Activated CD4-positive, alpha-beta T cell treated with anti-CD3 and anti-CD28 coated beads, Interleukin-2, amount 10 ng/mL, durations not matched to agents 24 days and 14 days (primary cell): Measurements from ENCODE around the gene SLC39A11. TPM values are rescaled to one million over a fixed set of nuclear protein-coding genes. Genes with fewer than 3 reads are reported as not detected.

Experiments used
- DNase-seq: peaks from one replicate; pipeline ENCODE4 v3.0.0; 2022
- H3K27ac Mint-ChIP-seq: one replicate; pipeline ENCODE4 v1.8.0; 2022; ENCODE audit warnings: mild to moderate bottlenecking, mixed read lengths
- H3K27me3 Mint-ChIP-seq: one replicate; pipeline ENCODE4 v1.8.0; 2022; ENCODE audit warnings: mixed read lengths
- H3K36me3 Mint-ChIP-seq: one replicate; pipeline ENCODE4 v1.8.0; 2022; ENCODE audit warnings: low read depth, mild to moderate bottlenecking, mixed read lengths
- H3K4me1 Mint-ChIP-seq: one replicate; pipeline ENCODE4 v1.8.0; 2021; ENCODE audit warnings: mixed read lengths
- H3K4me3 Mint-ChIP-seq: one replicate; pipeline ENCODE4 v1.8.0; 2022; ENCODE audit warnings: mild to moderate bottlenecking, moderate library complexity, mixed read lengths
- H3K9me3 Mint-ChIP-seq: one replicate; pipeline ENCODE4 v1.8.0; 2021; ENCODE audit warnings: mixed read lengths
- intact Hi-C: fragments of 100-400 bp; cut with micrococcal nuclease; formaldehyde crosslinking; loops from one replicate; pipeline ENCODE4 v1.15.1; 2023
- total RNA-seq: library from RNA; stranded (reverse); gene quantifications from 2 replicates; pipeline ENCODE4 v1.2.3, GENCODE V29; 2022

Gene SLC39A11
- total RNA-seq, 1 donor from 2014 or later = 24.6 TPM

DNA sequence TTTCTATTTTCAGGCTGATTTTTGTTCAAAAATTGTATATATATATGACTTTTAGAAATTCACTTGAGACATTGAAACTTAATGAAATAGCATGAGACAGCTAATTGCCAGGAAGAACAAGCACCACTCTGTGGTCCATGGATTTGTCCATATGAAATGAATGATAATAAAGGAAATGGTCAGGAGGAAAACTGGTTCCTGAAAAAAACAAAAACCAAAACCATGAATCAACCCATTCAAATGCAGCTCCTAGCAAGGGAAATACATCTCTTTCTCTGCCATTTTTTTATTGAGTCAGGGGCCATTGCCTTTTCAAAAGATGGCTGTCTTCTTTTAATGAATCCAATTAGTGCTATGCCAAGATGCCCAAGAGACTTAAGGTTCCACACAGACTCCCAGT lies 230.7 kb downstream of the SLC39A11 start:
- peaks cover 3% of the 10 kb centered on the region for H3K9me3 Mint-ChIP-seq
- intact Hi-C loops = loop anchor here (2.0 to 5.0 kb wide), 2 partner anchors 131 to 230 kb away; partner anchors contain the start of gene SLC39A11

DNA sequence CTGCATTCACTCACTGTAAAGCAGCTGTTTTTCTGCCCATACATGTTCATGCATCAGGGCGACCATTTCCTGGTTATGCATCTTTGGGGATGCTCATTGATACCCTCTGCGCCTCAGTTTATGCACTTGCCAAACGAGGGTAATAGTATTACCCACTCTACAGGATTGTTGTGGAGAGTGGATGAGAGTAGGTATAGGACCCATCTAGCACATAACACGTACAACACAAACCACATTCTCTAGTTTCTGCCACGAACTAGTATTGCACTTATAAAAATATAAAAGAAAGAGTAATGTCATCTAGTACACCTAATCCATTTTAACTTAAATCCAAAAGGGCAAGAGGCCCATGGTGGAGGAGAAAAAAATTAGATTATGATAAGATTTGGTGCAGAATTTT lies 231.7 kb downstream of the SLC39A11 start:
- DNase-seq = no peak
- Mint-ChIP-seq H3K4me1 (peaks cover 19% of the 10 kb centered on the region), H3K27me3 (no peaks in the 10 kb centered on the region), H3K27ac (no peak overlapping the region), H3K9me3 (peaks cover 3% of the 10 kb centered on the region), H3K4me3 (no peak overlapping the region), H3K36me3 (peaks cover 2% of the 10 kb centered on the region)
- intact Hi-C loops = loop anchor here (5.0 kb wide), 1 partner anchor 232 kb away; the partner anchor contains the start of gene SLC39A11

More for the DNA sequence above, 230.7 kb downstream of the SLC39A11 start:
- Mint-ChIP-seq H3K27ac (no peak overlapping the region), H3K4me1 (peaks cover 25% of the 10 kb centered on the region), H3K36me3 (peaks cover 3% of the 10 kb centered on the region), H3K27me3 (no peaks in the 10 kb centered on the region), H3K4me3 (no peak overlapping the region)
- no peak for DNase-seq

DNA sequence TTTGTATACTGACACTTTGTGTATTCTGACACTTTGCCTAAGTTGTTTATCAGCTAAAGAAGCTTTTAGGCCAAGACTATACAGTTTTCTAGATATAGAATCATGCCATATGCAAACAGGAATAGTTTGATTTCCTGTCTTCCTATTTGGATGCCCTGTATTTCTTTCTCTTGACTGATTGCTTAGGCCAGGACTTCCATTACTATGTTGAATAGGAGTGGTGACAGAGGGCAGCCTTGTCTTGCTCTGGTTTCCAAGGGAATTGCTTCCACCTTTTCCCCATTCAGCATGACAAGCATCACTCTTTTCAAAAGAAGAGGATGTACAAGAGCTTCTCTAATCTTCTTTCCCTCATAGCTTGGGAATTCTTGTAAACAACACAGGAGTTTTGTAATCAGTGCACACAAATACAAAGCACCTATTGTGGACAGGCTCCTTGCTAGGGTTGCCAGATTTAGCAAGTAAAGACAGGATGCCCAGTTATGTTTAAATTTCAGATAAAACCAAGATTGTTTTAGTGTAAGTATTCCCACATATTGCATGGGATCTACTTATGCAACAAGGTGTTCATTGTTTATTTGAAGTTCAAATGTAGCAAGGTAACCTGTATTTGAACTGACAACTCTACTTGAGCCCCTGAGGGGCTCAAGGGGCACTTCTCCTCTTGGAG lies 233.5 kb downstream of the SLC39A11 start:
- intact Hi-C loops = no loop called here
- no peak overlapping the region for H3K4me3 Mint-ChIP-seq
- peaks cover 2% of the 10 kb centered on the region for H3K36me3 Mint-ChIP-seq
- no peak for DNase-seq
- no peaks in the 10 kb centered on the region for H3K27me3 Mint-ChIP-seq
- H3K4me1 Mint-ChIP-seq = peaks cover 6% of the 10 kb centered on the region
- H3K9me3 Mint-ChIP-seq = peaks cover 3% of the 10 kb centered on the region
- no peak overlapping the region for H3K27ac Mint-ChIP-seq

DNA sequence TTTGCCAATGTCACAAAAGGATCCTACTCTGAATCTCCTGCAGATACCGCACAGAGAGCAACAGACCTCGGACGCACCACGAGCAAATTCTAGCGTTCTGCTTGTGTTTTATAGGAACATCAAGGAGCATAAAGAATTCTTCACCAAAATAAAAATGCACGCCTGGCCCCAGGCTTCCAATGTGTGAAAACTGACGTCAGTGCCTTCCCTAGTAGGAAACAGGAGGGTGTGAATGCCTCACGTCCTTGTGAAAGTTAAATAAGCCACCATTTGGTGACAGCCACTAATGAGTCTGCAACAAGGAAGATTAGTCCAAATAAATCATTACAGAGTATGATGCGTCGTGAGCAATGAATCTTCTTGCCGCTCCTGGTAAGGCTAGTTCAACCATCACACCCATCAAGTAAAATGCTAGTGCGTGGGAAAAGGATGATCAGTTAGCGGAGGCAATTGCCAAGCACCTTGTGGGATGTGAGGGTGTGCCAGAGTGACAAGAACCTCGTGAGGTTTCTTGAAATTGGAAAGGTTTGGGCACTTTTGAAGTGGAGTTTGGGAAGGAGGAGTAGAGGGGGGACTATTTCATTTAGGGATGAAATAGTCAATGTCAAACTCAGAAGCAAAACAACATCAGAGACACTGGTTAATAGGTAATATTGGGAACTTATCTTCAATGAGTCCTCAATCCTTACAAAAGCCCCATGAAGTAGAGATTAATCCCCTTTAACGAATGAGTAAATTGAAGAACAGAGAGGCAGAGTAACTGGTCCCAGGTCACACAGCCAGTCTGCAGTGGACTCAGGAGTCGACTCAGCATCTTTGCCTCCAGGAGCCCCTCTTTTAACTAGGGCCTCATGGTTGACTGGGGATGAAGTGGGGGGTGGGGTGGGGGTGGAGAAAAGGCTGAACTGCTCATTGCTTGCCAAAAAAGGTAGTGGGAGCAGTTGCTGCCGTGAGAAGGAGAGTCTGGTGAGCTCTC lies 238.8 kb downstream of the SLC39A11 start:
- Mint-ChIP-seq H3K36me3 (no peaks in the 10 kb centered on the region), H3K4me1 (no peaks in the 10 kb centered on the region), H3K9me3 (no peaks in the 10 kb centered on the region), H3K27ac (no peak overlapping the region), H3K4me3 (no peak overlapping the region), H3K27me3 (no peaks in the 10 kb centered on the region)
- intact Hi-C loops = no loop called here
- DNase-seq = no peak

DNA sequence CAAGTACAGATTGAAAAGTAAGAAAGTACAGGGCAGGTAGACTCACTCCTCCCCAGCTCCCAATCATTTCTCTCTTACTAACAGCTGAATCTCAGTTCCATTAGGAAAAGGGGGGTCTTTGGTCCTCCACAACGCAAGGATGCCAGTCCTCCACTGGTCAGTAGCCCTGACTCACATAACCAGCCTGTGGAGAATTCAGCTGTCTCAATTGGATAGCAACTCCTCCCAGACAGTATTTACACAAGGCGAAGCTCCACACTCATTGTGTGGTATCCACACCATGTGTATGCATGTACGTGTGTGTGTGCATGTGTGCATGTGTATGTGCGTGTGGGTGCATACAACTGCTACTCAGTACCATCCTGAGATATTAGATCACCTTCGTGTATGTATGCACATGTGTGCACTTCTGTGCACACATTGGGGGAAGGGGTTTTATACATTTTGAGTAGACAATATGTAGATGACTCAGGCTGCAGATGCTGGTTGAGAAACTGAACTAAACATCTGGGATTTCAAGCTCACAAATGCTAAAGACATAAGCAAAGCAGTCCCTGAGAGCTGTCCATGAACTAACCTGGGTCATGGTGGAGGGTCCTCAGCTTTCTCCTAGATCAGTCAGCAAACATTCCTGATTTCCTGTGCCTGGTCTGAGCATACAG lies 240.1 kb downstream of the SLC39A11 start:
- no peak for DNase-seq
- intact Hi-C loops = no loop called here
- H3K27ac Mint-ChIP-seq = no peak overlapping the region
- H3K36me3 Mint-ChIP-seq = no peaks in the 10 kb centered on the region
- H3K4me1 Mint-ChIP-seq = no peaks in the 10 kb centered on the region
- H3K4me3 Mint-ChIP-seq = no peak overlapping the region
- no peaks in the 10 kb centered on the region for H3K9me3 Mint-ChIP-seq
- H3K27me3 Mint-ChIP-seq = no peaks in the 10 kb centered on the region

DNA sequence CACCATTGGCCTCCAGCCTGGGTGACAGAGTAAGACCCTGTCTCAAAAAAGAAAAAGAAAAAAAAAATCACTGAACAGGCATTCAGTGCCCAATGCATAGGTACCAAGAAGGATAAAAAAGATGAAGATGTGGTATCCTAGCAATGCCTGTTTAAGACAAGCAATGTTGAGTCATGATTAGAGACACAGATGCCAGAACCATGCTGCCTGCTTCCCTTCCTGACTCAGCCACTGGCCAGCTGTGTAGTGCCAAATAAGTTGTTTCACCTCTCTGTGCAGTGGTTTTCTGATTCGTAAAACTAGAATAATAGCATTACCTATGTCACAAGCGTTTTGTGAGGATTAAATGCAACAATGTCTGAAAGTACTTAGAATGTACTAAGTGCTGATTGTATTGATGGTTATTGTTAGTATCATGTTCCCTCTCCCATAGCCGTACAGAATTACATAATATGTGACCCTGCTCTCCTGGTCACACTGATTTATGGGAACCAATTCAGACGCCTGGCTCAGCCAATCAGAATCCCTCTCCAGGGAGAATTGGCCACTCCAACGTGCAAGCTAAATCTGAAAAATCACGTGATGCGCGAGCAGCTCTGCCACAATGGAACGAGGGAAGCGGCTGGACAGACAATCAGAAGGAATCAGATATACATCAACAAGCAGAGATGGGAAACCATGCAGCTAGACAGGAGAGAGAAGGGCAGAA lies 241.9 kb downstream of the SLC39A11 start:
- DNase-seq = no peak
- no peaks in the 10 kb centered on the region for H3K9me3 Mint-ChIP-seq
- no peaks in the 10 kb centered on the region for H3K36me3 Mint-ChIP-seq
- H3K27me3 Mint-ChIP-seq = no peaks in the 10 kb centered on the region
- no peak overlapping the region for H3K27ac Mint-ChIP-seq
- intact Hi-C loops = no loop called here
- no peak overlapping the region for H3K4me3 Mint-ChIP-seq
- H3K4me1 Mint-ChIP-seq = no peaks in the 10 kb centered on the region

DNA sequence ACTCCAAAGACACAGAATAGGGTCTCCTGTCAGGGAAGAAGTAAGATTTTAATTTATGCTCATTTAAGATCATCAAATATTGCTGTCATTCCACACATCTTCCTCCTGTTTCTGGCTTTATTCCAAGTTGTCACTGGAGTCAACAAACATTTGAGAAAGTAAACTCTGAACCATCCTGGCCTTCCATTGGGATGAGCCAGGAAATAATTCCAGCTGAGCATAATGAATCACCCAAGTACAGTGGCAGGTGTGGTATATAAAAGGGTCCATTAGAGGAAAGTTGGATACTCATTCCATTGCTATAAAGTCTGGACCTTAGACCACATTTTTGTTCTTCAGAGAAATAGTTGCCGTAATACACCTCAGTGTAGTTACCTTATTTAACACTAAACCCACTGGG lies 246.1 kb downstream of the SLC39A11 start:
- no peaks in the 10 kb centered on the region for H3K9me3 Mint-ChIP-seq
- no peak overlapping the region for H3K4me3 Mint-ChIP-seq
- peaks cover 1% of the 10 kb centered on the region for H3K36me3 Mint-ChIP-seq
- no peak overlapping the region for H3K27ac Mint-ChIP-seq
- intact Hi-C loops = no loop called here
- H3K4me1 Mint-ChIP-seq = no peaks in the 10 kb centered on the region
- H3K27me3 Mint-ChIP-seq = no peaks in the 10 kb centered on the region
- DNase-seq = no peak

DNA sequence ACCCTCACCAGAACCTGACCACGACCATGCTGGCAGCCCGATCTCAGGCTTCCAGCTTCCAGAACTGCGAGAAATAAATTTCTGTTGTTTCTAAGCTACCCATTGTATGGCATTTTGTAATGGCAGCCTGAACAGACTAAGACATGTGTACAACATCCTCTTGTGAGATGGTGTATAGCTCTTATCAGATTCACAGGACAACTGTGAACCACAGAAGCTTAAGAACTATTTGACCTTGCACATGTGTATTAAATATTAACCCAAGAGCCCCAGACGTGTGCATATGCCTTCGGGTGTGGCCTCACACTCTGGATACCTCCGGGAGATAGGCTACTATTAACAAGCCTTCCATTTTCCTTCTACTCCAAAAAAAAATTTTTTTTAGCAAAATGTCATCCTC lies 248.9 kb downstream of the SLC39A11 start:
- Mint-ChIP-seq H3K27me3 (no peaks in the 10 kb centered on the region), H3K27ac (no peak overlapping the region), H3K4me3 (no peak overlapping the region), H3K4me1 (no peaks in the 10 kb centered on the region), H3K9me3 (peaks cover 4% of the 10 kb centered on the region), H3K36me3 (peaks cover 7% of the 10 kb centered on the region)
- no peak for DNase-seq
- intact Hi-C loops = no loop called here

DNA sequence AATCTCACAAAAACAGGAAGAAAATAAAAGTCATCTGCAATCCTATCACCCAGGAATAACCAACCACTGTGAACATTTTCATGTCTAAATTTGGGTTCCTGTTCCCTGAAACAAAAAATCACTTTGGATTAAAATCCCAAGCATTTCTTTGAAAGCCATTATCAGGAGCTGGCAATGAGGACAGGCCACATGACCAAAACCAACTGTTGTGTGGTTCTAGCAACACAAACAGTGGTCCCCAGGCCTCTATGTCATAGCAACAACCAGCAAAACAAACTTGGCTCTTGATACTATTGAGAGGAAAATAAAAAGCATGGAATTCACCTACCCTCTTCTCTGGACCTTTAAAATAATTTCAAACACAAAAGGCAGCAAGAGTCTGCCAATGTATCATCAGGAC lies 252.5 kb downstream of the SLC39A11 start:
- Mint-ChIP-seq H3K36me3 (peaks cover 8% of the 10 kb centered on the region), H3K4me3 (no peak overlapping the region), H3K9me3 (peaks cover 4% of the 10 kb centered on the region), H3K27ac (no peak overlapping the region), H3K27me3 (no peaks in the 10 kb centered on the region), H3K4me1 (no peaks in the 10 kb centered on the region)
- no peak for DNase-seq
- intact Hi-C loops = no loop called here

DNA sequence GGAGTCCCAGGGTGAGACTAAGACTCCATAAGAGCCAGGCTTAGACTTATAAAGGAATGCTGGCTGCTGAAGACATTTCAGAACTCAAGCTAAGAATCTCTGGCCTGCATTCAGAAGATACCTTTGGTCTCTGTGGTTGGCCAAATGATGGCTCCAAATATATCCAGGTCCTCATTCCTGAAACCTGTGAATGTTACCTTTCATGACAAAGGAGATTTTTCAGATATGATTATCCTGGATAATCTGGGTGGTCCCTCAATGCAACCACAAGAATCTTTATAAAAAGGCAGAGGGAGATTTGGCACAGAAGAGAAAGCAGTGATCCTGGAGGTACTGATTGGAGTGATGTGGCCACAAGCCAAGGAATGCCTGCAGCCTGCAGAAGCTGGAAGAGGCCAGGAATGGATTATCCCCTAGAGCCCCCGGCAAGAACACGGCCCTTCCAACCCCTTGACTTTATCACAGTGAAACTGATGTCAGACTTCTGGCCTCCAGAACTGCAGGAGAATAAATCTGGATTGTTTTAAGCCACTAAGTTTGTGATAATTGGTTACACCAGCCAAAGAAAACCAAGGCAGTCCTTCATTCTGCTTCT lies 253.3 kb downstream of the SLC39A11 start:
- no peaks in the 10 kb centered on the region for H3K27me3 Mint-ChIP-seq
- H3K4me1 Mint-ChIP-seq = no peaks in the 10 kb centered on the region
- no peak overlapping the region for H3K27ac Mint-ChIP-seq
- peaks cover 4% of the 10 kb centered on the region for H3K9me3 Mint-ChIP-seq
- H3K4me3 Mint-ChIP-seq = no peak overlapping the region
- intact Hi-C loops = no loop called here
- H3K36me3 Mint-ChIP-seq = peaks cover 8% of the 10 kb centered on the region
- no peak for DNase-seq

DNA sequence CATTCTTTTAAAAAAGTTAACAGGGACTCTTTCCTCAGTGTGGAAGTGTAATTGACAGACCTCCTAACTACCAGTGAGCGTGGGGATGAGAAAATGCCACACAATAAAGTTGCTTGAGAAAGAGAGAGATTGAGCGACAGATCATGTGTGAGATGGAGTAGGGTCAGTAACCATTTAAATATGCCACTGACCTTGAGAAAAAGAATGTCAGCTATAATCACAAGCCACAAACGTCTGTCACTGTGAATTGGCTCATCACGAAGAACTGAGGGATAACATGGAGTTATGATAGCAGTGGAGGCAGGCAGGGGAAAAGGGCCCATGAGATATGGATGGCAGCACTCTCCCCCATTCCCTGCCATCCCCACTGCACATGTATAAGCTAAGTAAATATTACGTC lies 253.9 kb downstream of the SLC39A11 start:
- no peak overlapping the region for H3K27ac Mint-ChIP-seq
- peaks cover 8% of the 10 kb centered on the region for H3K36me3 Mint-ChIP-seq
- H3K4me1 Mint-ChIP-seq = no peaks in the 10 kb centered on the region
- intact Hi-C loops = no loop called here
- DNase-seq = no peak
- H3K4me3 Mint-ChIP-seq = no peak overlapping the region
- peaks cover 4% of the 10 kb centered on the region for H3K9me3 Mint-ChIP-seq
- no peaks in the 10 kb centered on the region for H3K27me3 Mint-ChIP-seq

DNA sequence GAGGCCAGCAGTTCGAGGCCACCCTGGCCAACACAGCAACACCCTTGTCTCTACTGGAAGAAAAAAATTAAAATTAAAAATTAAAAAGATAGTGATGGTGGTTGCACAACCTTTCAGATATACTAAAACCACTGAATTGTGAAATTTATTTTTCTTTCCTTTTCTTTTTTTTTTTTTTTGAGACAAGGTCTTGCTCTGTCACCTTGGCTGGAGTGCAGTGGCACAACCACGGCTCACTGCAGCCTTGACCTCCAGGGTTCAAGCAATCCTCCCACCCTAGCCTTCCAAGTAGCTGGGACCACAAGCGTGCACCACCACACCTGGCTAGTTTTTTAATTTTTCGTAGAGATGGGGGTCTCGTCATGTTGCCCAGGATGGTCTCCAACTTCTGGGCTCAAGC lies 254.4 kb downstream of the SLC39A11 start:
- peaks cover 4% of the 10 kb centered on the region for H3K9me3 Mint-ChIP-seq
- peaks cover 8% of the 10 kb centered on the region for H3K36me3 Mint-ChIP-seq
- intact Hi-C loops = no loop called here
- DNase-seq = no peak
- no peaks in the 10 kb centered on the region for H3K4me1 Mint-ChIP-seq
- H3K4me3 Mint-ChIP-seq = no peak overlapping the region
- H3K27me3 Mint-ChIP-seq = no peaks in the 10 kb centered on the region
- no peak overlapping the region for H3K27ac Mint-ChIP-seq

DNA sequence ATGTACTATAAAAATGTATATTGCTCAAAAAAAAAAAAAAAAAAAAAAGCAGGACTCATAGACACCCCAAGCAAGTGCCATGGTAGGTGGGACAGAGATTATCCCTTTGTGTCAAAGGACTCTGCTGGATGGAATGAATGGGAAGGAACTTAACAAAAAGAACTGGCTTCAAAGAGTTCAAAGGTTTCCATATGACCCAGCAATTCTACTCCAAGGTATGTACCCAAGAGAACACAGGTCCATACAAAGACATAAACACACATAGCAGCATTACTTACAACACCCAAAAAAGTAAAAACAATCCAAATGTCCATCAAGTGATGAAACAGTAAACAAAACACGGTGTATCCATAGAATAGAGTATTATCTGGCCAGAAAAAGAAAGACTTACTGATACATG lies 255.2 kb downstream of the SLC39A11 start:
- H3K27ac Mint-ChIP-seq = no peak overlapping the region
- H3K4me3 Mint-ChIP-seq = no peak overlapping the region
- H3K9me3 Mint-ChIP-seq = peaks cover 4% of the 10 kb centered on the region
- H3K27me3 Mint-ChIP-seq = no peaks in the 10 kb centered on the region
- DNase-seq = no peak
- intact Hi-C loops = no loop called here
- H3K36me3 Mint-ChIP-seq = peaks cover 8% of the 10 kb centered on the region
- no peaks in the 10 kb centered on the region for H3K4me1 Mint-ChIP-seq
